Subcutaneous adipose tissue (tissue), 4 donors: ENCODE measurements around the gene DNAAF8. TPM values are rescaled to one million over a fixed set of nuclear protein-coding genes. Genes with fewer than 3 reads are reported as not detected.

Experiments
- CTCF ChIP-seq: fragments of 450-650 bp; IDR thresholded peaks from one replicate; pipeline ENCODE4 v1.5.1; 2016; ENCODE audit warnings: low read depth, mild to moderate bottlenecking, control low read depth, antibody characterized with exemption, moderate library complexity
- total RNA-seq, 4 donors: library from RNA; depleted of rRNA; stranded (reverse); fragments of >200 nt; gene quantifications; one replicate each; pipeline ENCODE4 v1.1.0, GENCODE V29; 2016

DNAAF8 gene
- total RNA-seq, 4 donors from 2014 or later = 0.44 to 1.6 (median 0.91) TPM

- TF ChIP-seq CTCF = no peak
Observed at GRCh38 chr16:4729876-4730275, 4.5 kb upstream of the DNAAF8 start.

GRCh38 chr16:4733211-4733742 is 1.1 kb upstream of the DNAAF8 start:
- no peak for TF ChIP-seq CTCF

- no peak for TF ChIP-seq CTCF
Observed at GRCh38 chr16:4733747-4734062, 632 bp upstream of the DNAAF8 start.

GRCh38 chr16:4734730-4735535 is 596 bp downstream of the DNAAF8 start:
- no peak for TF ChIP-seq CTCF

- TF ChIP-seq CTCF = no peak
Observed at GRCh38 chr16:4736546-4736945, 2.2 kb downstream of the DNAAF8 start.

GRCh38 chr16:4737545-4737944 is 3.2 kb downstream of the DNAAF8 start:
- TF ChIP-seq CTCF = no peak

- TF ChIP-seq CTCF = no peak
Observed at GRCh38 chr16:4743226-4743878, 9.0 kb downstream of the DNAAF8 start.
